ACC112 (cell line): Measurements from ENCODE around the gene RAB31.
"Not testable (repeated sequence)": the region's sequence is repeated elsewhere in the genome, so short reads cannot be mapped to it uniquely, and the experiment has no call there.

Experiments used
- H2AFZ ChIP-seq: fragments of 200-600 bp; sonication (generic); one replicate; pipeline ENCODE4 v1.6.0; 2017; ENCODE audit warnings: antibody characterized with exemption, low read length; ENCODE audit not compliant: unreplicated experiment
- H3K27ac ChIP-seq: fragments of 200-600 bp; sonication (generic); 2 replicates; pipeline ENCODE4 v1.5.1; 2014; ENCODE audit warnings: low read depth, mild to moderate bottlenecking, antibody characterized with exemption, low read length, moderate library complexity
- H3K27me3 ChIP-seq: fragments of 200-600 bp; sonication (generic); 2 replicates; pipeline ENCODE4 v1.6.1; 2014; ENCODE audit warnings: mild to moderate bottlenecking, antibody characterized with exemption, low read length, moderate library complexity, mixed read lengths; ENCODE audit not compliant: insufficient read depth
- H3K36me3 ChIP-seq: fragments of 200-600 bp; sonication (generic); 2 replicates; pipeline ENCODE4 v1.6.1; 2016; ENCODE audit warnings: mild to moderate bottlenecking, antibody characterized with exemption, low read length, moderate library complexity, mixed read lengths; ENCODE audit not compliant: insufficient read depth
- H3K4me1 ChIP-seq: fragments of 200-600 bp; sonication (generic); one replicate; pipeline ENCODE4 v1.6.1; 2016; ENCODE audit warnings: low read length, mixed read lengths; ENCODE audit not compliant: insufficient read depth, unreplicated experiment, control insufficient read depth
- H3K4me3 ChIP-seq: fragments of 200-600 bp; sonication (generic); 2 replicates; pipeline ENCODE4 v1.5.1; 2014; ENCODE audit warnings: mild to moderate bottlenecking, low read depth, low read length
- H3K79me2 ChIP-seq: fragments of 200-600 bp; sonication (generic); one replicate; pipeline ENCODE4 v1.6.0; 2016; ENCODE audit warnings: low read length; ENCODE audit not compliant: control insufficient read depth, unreplicated experiment, insufficient read depth

The RAB31 gene

GRCh38 chr18:9890196-9890595 is 182.1 kb downstream of the RAB31 start:
- no peak overlapping the region for H2AFZ ChIP-seq
- no peaks in the 10 kb centered on the region for H3K4me1 ChIP-seq
- no peaks in the 10 kb centered on the region for H3K27me3 ChIP-seq
- no peaks in the 10 kb centered on the region for H3K36me3 ChIP-seq
- no peak overlapping the region for H3K4me3 ChIP-seq
- no peaks in the 10 kb centered on the region for H3K79me2 ChIP-seq
- no peak overlapping the region for H3K27ac ChIP-seq

- no peaks in the 10 kb centered on the region for H3K36me3 ChIP-seq
Measured at GRCh38 chr18:9890957-9891356, 182.9 kb downstream of the RAB31 start.

GRCh38 chr18:9891515-9891914 is 183.4 kb downstream of the RAB31 start:
- H3K36me3 ChIP-seq, H3K27me3 ChIP-seq, H3K4me3 ChIP-seq, H3K4me1 ChIP-seq, H2AFZ ChIP-seq, H3K79me2 ChIP-seq, H3K27ac ChIP-seq: not testable (repeated sequence)

More at GRCh38 chr18:9890957-9891356, 182.9 kb downstream of the RAB31 start:
- Histone ChIP-seq H3K27me3 (no peaks in the 10 kb centered on the region), H3K79me2 (no peaks in the 10 kb centered on the region), H3K4me3 (no peak overlapping the region), H2AFZ (no peak overlapping the region), H3K4me1 (no peaks in the 10 kb centered on the region), H3K27ac (no peak overlapping the region)

DNA sequence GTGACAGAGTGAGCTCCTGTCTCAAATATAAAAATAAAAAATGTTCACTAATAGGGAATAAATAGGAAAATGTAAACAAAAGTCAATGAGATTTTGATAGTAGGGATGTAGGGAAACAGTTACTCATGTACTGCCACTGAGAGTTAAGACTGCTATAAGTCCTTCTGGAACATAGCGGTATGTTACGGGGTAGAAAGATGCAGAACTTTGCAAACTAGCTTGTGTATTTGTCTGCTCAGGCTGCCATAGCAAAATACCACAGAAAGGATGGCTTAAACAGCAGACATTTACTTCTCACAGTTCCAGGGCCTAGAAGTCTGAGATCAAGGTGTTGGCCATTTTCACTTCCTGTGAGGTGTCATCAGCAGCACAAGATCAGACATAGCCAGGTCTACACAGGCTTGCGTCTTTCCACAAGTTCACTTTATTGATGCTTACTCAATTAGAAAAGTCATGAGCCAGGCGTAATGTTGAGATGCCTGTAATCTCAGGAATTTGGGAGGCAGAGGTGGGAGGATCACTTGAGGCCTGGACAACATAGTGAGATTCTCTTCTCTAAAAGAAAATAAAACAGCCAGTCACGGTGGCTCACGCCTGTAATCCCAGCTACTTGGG is 186.5 kb downstream of the RAB31 start:
- Histone ChIP-seq H3K27me3 (no peaks in the 10 kb centered on the region), H3K36me3 (no peaks in the 10 kb centered on the region), H3K4me1 (peaks cover 10% of the 10 kb centered on the region), H2AFZ (no peak overlapping the region), H3K4me3 (no peak overlapping the region), H3K27ac (no peak overlapping the region), H3K79me2 (no peaks in the 10 kb centered on the region)

GRCh38 chr18:9897129-9897528 is 189.0 kb downstream of the RAB31 start:
- Histone ChIP-seq H3K36me3 (no peaks in the 10 kb centered on the region), H3K27ac (no peak overlapping the region), H3K4me1 (peaks cover 10% of the 10 kb centered on the region), H2AFZ (no peak overlapping the region), H3K79me2 (no peaks in the 10 kb centered on the region), H3K4me3 (no peak overlapping the region), H3K27me3 (no peaks in the 10 kb centered on the region)

- H3K36me3 ChIP-seq, H3K27ac ChIP-seq, H3K4me3 ChIP-seq, H3K27me3 ChIP-seq, H2AFZ ChIP-seq, H3K79me2 ChIP-seq: not testable (repeated sequence)
- peaks cover 10% of the 10 kb centered on the region for H3K4me1 ChIP-seq
Measured at GRCh38 chr18:9897787-9898291, 189.7 kb downstream of the RAB31 start.

DNA sequence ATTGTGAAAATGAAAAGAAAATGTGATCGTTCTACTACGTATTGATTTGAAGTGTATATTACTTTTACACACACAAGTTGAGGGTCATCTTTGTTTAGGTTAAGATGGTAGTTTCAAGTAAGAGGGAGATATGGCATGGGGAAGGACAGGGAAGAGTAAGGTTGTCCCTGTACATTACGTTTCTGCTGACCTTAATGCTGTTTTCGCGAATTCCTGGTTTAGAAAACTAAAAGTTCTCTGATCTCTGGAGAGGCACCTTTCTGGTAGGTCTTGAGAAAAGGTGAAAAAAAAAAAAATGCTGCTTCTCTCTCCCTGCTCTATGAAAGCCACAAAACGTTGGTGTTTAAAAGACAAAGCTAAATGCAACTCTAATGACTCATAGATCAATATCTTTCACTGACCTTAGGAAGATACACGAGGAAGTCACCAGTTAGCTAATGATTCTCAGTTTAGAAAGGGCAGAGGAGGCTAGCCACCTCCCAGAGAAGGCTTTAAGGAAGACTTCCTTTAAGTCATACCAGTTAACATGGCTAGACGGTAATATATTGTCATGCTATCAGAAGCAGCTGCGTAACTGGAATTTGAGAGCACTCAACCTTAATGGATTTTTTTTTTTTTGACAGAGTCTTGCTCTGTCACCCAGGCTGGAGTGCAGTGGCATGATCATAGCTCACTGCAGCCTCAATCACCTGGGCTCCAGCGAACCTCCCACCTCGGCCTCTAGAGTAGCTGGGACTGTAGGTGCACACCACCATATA is 190.9 kb downstream of the RAB31 start:
- Histone ChIP-seq H3K36me3 (no peaks in the 10 kb centered on the region), H3K4me3 (no peak overlapping the region), H2AFZ (no peak overlapping the region), H3K27me3 (no peaks in the 10 kb centered on the region), H3K79me2 (no peaks in the 10 kb centered on the region), H3K4me1 (peaks cover 10% of the 10 kb centered on the region), H3K27ac (no peak overlapping the region)

- H3K4me1 ChIP-seq = peaks cover 10% of the 10 kb centered on the region
- not testable (repeated sequence) for H3K4me3 ChIP-seq, H3K36me3 ChIP-seq, H2AFZ ChIP-seq, H3K27me3 ChIP-seq, H3K79me2 ChIP-seq, H3K27ac ChIP-seq
Measured at GRCh38 chr18:9899550-9899930, 191.4 kb downstream of the RAB31 start.

- Histone ChIP-seq H2AFZ (no peak overlapping the region), H3K27me3 (no peaks in the 10 kb centered on the region), H3K36me3 (no peaks in the 10 kb centered on the region), H3K4me1 (peaks cover 10% of the 10 kb centered on the region), H3K79me2 (no peaks in the 10 kb centered on the region), H3K27ac (no peak overlapping the region), H3K4me3 (no peak overlapping the region)
Measured at GRCh38 chr18:9900699-9901098, 192.6 kb downstream of the RAB31 start.

- H3K79me2 ChIP-seq = no peaks in the 10 kb centered on the region
Measured at GRCh38 chr18:9901377-9901776, 193.3 kb downstream of the RAB31 start.

GRCh38 chr18:9902264-9902663 is 194.2 kb downstream of the RAB31 start:
- H3K36me3 ChIP-seq, H2AFZ ChIP-seq, H3K4me3 ChIP-seq, H3K79me2 ChIP-seq, H3K27me3 ChIP-seq, H3K27ac ChIP-seq: not testable (repeated sequence)
- peaks cover 10% of the 10 kb centered on the region for H3K4me1 ChIP-seq

More at GRCh38 chr18:9901377-9901776, 193.3 kb downstream of the RAB31 start:
- Histone ChIP-seq H2AFZ (no peak overlapping the region), H3K27ac (no peak overlapping the region), H3K4me1 (peaks cover 10% of the 10 kb centered on the region), H3K36me3 (no peaks in the 10 kb centered on the region), H3K27me3 (no peaks in the 10 kb centered on the region), H3K4me3 (no peak overlapping the region)
